H1 (cell line): ENCODE results near the gene TACSTD2. TPM values are rescaled to one million over a fixed set of nuclear protein-coding genes. Genes with fewer than 3 reads are reported as not detected.

ENCODE experiments used
- CTCF ChIA-PET: fragments of 300-600 bp; sonication (Branson Sonifier 250); formaldehyde crosslinking; loops from one replicate; lab custom pipeline; 2021; ENCODE audit not compliant: partially characterized antibody; lab: Charles Lee
- POLR2A ChIA-PET: fragments of 300-600 bp; sonication (Branson Sonifier 250); formaldehyde crosslinking; loops from one replicate; lab custom pipeline; 2021; ENCODE audit warnings: inconsistent platforms; ENCODE audit not compliant: partially characterized antibody; lab: Charles Lee
- DNase-seq, 2 experiments: peaks; one replicate each; pipeline versions ENCODE4 v3.0.0 to v3.0.0-alpha.2; 2010 to 2022; ENCODE audit warnings: low spot score in 2 of 2, low read depth in 1 of 2, mixed read lengths in 1 of 2
- FAIRE-seq: peaks from 2 replicates; lab custom pipeline; 2011; peaks lifted over from hg19 to GRCh38; lab: Jason Lieb, UNC
- H2AFZ ChIP-seq: 2 replicates; pipeline ENCODE4 v1.8.1; 2012; ENCODE audit warnings: low read length, inconsistent platforms
- H2AK5ac ChIP-seq: 2 replicates; pipeline ENCODE4 v1.6.1; 2013; ENCODE audit warnings: low read depth, low read length
- H2BK120ac ChIP-seq: replicated peaks from 2 replicates; pipeline ENCODE3; 2013; ENCODE audit warnings: low read depth, low read length, inconsistent platforms
- H2BK12ac ChIP-seq: 2 replicates; pipeline ENCODE4 v1.6.1; 2013; ENCODE audit warnings: low read depth, low read length
- H2BK15ac ChIP-seq: 2 replicates; pipeline ENCODE4 v1.6.1; 2013; ENCODE audit warnings: low read length
- H2BK20ac ChIP-seq: 2 replicates; pipeline ENCODE4 v1.6.1; 2013; ENCODE audit warnings: low read length
- H2BK5ac ChIP-seq: 2 replicates; pipeline ENCODE4 v1.6.1; 2013; ENCODE audit warnings: low read depth, low read length
- H3K14ac ChIP-seq: 2 replicates; pipeline ENCODE4 v1.6.1; 2013; ENCODE audit warnings: inconsistent platforms; ENCODE audit not compliant: insufficient read length
- H3K18ac ChIP-seq: 2 replicates; pipeline ENCODE4 v1.6.1; 2013; ENCODE audit warnings: low read length; ENCODE audit errors: extremely low read depth
- H3K23ac ChIP-seq: 2 replicates; pipeline ENCODE4 v1.6.1; 2013; ENCODE audit warnings: inconsistent platforms; ENCODE audit not compliant: insufficient read length
- H3K23me2 ChIP-seq: 2 replicates; pipeline ENCODE4 v1.6.1; 2013; ENCODE audit warnings: low read depth, low read length
- H3K27ac ChIP-seq: 2 replicates; pipeline ENCODE4 v1.6.1; 2011; ENCODE audit warnings: low read depth, low read length, inconsistent platforms
- H3K27me3 ChIP-seq, 4 experiments: replicated peaks in 1 of 4; 1 replicate in 1 of 4; 2 replicates in 3 of 4; pipeline versions ENCODE4 v1.6.1 to v1.8.1; 2011 to 2013; ENCODE audit warnings: low read length in 3 of 4, mild to moderate bottlenecking in 3 of 4, inconsistent platforms in 2 of 4, mixed read lengths in 2 of 4, moderate library complexity in 1 of 4; ENCODE audit not compliant: control insufficient read depth in 3 of 4, insufficient read depth in 3 of 4; ENCODE audit errors: extremely low read depth in 1 of 4
- H3K36me3 ChIP-seq, 4 experiments: 2 replicates each; pipeline versions ENCODE4 v1.6.1 to v1.8.1; 2011 to 2013; ENCODE audit warnings: mild to moderate bottlenecking in 4 of 4, low read length in 3 of 4, moderate library complexity in 2 of 4, control low read depth in 1 of 4, inconsistent platforms in 1 of 4; ENCODE audit not compliant: insufficient read depth in 4 of 4, control insufficient read depth in 2 of 4
- H3K4ac ChIP-seq: replicated peaks from 2 replicates; pipeline ENCODE3; 2013; ENCODE audit warnings: low read length, low read depth, mixed read lengths, inconsistent platforms; ENCODE audit not compliant: insufficient read length
- H3K4me1 ChIP-seq, 4 experiments: replicated peaks in 1 of 4; 1 replicate in 1 of 4; 2 replicates in 3 of 4; pipeline versions ENCODE4 v1.6.1 to v1.8.1; 2011 to 2013; ENCODE audit warnings: low read length in 3 of 4, inconsistent platforms in 2 of 4, mixed read lengths in 1 of 4; ENCODE audit not compliant: insufficient read depth in 4 of 4, control insufficient read depth in 3 of 4
- H3K4me2 ChIP-seq, 2 experiments: 2 replicates each; pipeline versions ENCODE4 v1.6.1 to v1.8.1; 2011 to 2013; ENCODE audit warnings: low read depth in 2 of 2, low read length in 2 of 2, control low read depth in 1 of 2, inconsistent platforms in 1 of 2, mild to moderate bottlenecking in 1 of 2; ENCODE audit not compliant: insufficient read depth in 1 of 2
- H3K4me3 ChIP-seq, 4 experiments: fragments of 200-600, 300-600 bp in 1 of 4; sonication (generic), shearing (Covaris generic), sonication (Bioruptor Twin) in 1 of 4; 2 replicates each; pipeline versions ENCODE4 v1.5.1 to v1.8.1; 2011 to 2016; ENCODE audit warnings: low read length in 4 of 4, low read depth in 3 of 4, control low read depth in 2 of 4, inconsistent platforms in 2 of 4, mild to moderate bottlenecking in 2 of 4, mixed read lengths in 1 of 4, moderate library complexity in 1 of 4; ENCODE audit not compliant: insufficient read depth in 2 of 4; ENCODE audit errors: extremely low read depth in 1 of 4
- H3K56ac ChIP-seq: replicated peaks from 2 replicates; pipeline ENCODE3; 2013; ENCODE audit warnings: low read depth, mild to moderate bottlenecking, mixed read lengths, low read length, inconsistent platforms; ENCODE audit not compliant: insufficient read length
- H3K79me1 ChIP-seq: 2 replicates; pipeline ENCODE4 v1.6.1; 2013; ENCODE audit warnings: low read depth, low read length, control low read depth
- H3K79me2 ChIP-seq, 2 experiments: 2 replicates each; pipeline versions ENCODE4 v1.6.1 to v1.8.1; 2012 to 2013; ENCODE audit warnings: low read length in 2 of 2, mild to moderate bottlenecking in 2 of 2, inconsistent platforms in 1 of 2; ENCODE audit not compliant: insufficient read depth in 2 of 2, control insufficient read depth in 1 of 2
- H3K9ac ChIP-seq, 4 experiments: replicated peaks in 1 of 4; 1 replicate in 1 of 4; 2 replicates in 3 of 4; pipeline versions ENCODE4 v1.6.1 to v1.8.1; 2011 to 2013; ENCODE audit warnings: low read depth in 3 of 4, low read length in 3 of 4, control low read depth in 2 of 4, mild to moderate bottlenecking in 2 of 4, moderate library complexity in 2 of 4, inconsistent platforms in 1 of 4; ENCODE audit errors: extremely low read depth in 1 of 4
- H3K9me3 ChIP-seq, 2 experiments: 2 replicates each; pipeline versions ENCODE4 v1.6.1 to v1.8.1; 2012 to 2013; ENCODE audit warnings: mild to moderate bottlenecking in 2 of 2, moderate library complexity in 2 of 2, control low read depth in 1 of 2, inconsistent platforms in 1 of 2, low read depth in 1 of 2, low read length in 1 of 2, mixed read lengths in 1 of 2; ENCODE audit not compliant: insufficient read depth in 2 of 2
- H4K20me1 ChIP-seq, 2 experiments: replicated peaks in 1 of 2; 2 replicates each; pipeline versions ENCODE3 to v1.8.1; 2011 to 2013; ENCODE audit warnings: inconsistent platforms in 2 of 2, low read length in 2 of 2, mild to moderate bottlenecking in 1 of 2; ENCODE audit not compliant: insufficient read depth in 2 of 2, control insufficient read depth in 1 of 2
- H4K5ac ChIP-seq: 2 replicates; pipeline ENCODE4 v1.6.1; 2013; ENCODE audit warnings: low read length, low read depth, mixed read lengths, inconsistent platforms; ENCODE audit not compliant: insufficient read length
- H4K8ac ChIP-seq: 2 replicates; pipeline ENCODE4 v1.8.0; 2013; ENCODE audit warnings: mild to moderate bottlenecking, moderate library complexity, low read length, inconsistent platforms; ENCODE audit not compliant: insufficient read depth; ENCODE audit errors: extremely low read depth
- H4K91ac ChIP-seq: replicated peaks from 2 replicates; pipeline ENCODE3; 2013; ENCODE audit warnings: low read length, mixed read lengths, inconsistent platforms; ENCODE audit not compliant: insufficient read length
- ASH2L ChIP-seq: fragments of 200-600, 300-600 bp; sonication (generic); IDR thresholded peaks from one replicate; pipeline ENCODE4 v1.7.1; 2017; ENCODE audit warnings: low read length
- CTBP2 ChIP-seq: IDR thresholded peaks from 2 replicates; pipeline ENCODE4 v1.7.0; 2011; ENCODE audit warnings: borderline replicate concordance, mild to moderate bottlenecking, moderate library complexity, mixed read lengths, low read length; ENCODE audit not compliant: insufficient read depth, insufficient read length
- JUND ChIP-seq: IDR thresholded peaks from 2 replicates; pipeline ENCODE4 v1.6.1; 2011; ENCODE audit warnings: mild to moderate bottlenecking, improper control_type of control experiment, low read length
- KDM5A ChIP-seq: fragments of 200-600 bp; IDR thresholded peaks from 2 replicates; pipeline ENCODE4 v1.7.1; 2012; ENCODE audit warnings: mild to moderate bottlenecking, low read length, inconsistent platforms, mixed read lengths
- TAF1 ChIP-seq: IDR thresholded peaks from 2 replicates; pipeline ENCODE4 v1.6.1; 2011; ENCODE audit warnings: mild to moderate bottlenecking, low read depth, low read length
- ZNF274 ChIP-seq: IDR thresholded peaks from 2 replicates; pipeline ENCODE4 v1.7.0; 2012; ENCODE audit warnings: low read length, borderline replicate concordance; ENCODE audit errors: extremely low read depth
- polyA plus RNA-seq, 7 experiments: library from polyadenylated mRNA; depleted of rRNA in 3 of 7; stranded (reverse) in 5 of 7; unstranded in 2 of 7; fragments of >200 nt in 5 of 7; fragments of 200-250 nt in 2 of 7; gene quantifications; 1 replicate in 5 of 7; 2 replicates in 1 of 7; 4 replicates in 1 of 7; pipeline versions ENCODE4 v1.2.1 to v1.2.3, GENCODE V29; 2011 to 2013; ENCODE audit warnings: missing spikeins in 2 of 7, mixed read lengths in 2 of 7
- total RNA-seq: library from RNA; stranded (reverse); fragmentation: NEBNext Ultra II Directional; extraction: Animal tissue kit (Norgen Biotek cat#: 25700); gene quantifications from 2 replicates; pipeline ENCODE4 v1.2.1, GENCODE V29; 2021

TACSTD2 gene
- total and polyA plus RNA-seq, 2 of the 8 experiments (the other 6 are each of a cell fraction or from before 2014, with no cell fraction given): 0.76 to 0.85 TPM

- no peak for FAIRE-seq
- no peaks in the 10 kb centered on the region for H3K36me3 ChIP-seq
- no peak overlapping the region for H4K5ac ChIP-seq
- ChIA-PET POLR2A (no interaction called here), CTCF (no interaction called here)
- DNase-seq: peak in 1 of 2 experiments; percentile 7
- no peak overlapping the region for H3K18ac ChIP-seq
- TF ChIP-seq JUND (no peak), ASH2L (no peak), TAF1 (no peak), ZNF274 (no peak), KDM5A (no peak), CTBP2 (no peak)
- peaks cover 0 to 3% (median 1%) of the 10 kb centered on the region in 4 experiments; a peak in 2 of 7 replicates for H3K27me3 ChIP-seq
- H3K4me1 ChIP-seq: peaks cover 0 to 11% (median 1%) of the 10 kb centered on the region in 4 experiments; a peak in 4 of 7 replicates
- H2AFZ ChIP-seq: no peak overlapping the region
- no peaks in the 10 kb centered on the region for H3K79me1 ChIP-seq
- H3K56ac ChIP-seq: no peak overlapping the region
- H3K4me2 ChIP-seq: no peak overlapping the region
- H2AK5ac ChIP-seq: no peak overlapping the region
- H3K14ac ChIP-seq: no peak overlapping the region
- H3K4ac ChIP-seq: no peak overlapping the region
- H4K91ac ChIP-seq: no peak overlapping the region
- H2BK120ac ChIP-seq: no peak overlapping the region
- no peak overlapping the region for H2BK20ac ChIP-seq
- no peaks in the 10 kb centered on the region for H3K23me2 ChIP-seq
- H4K8ac ChIP-seq: no peak overlapping the region
- H4K20me1 ChIP-seq: no peaks in the 10 kb centered on the region
- H2BK5ac ChIP-seq: no peak overlapping the region
- H3K23ac ChIP-seq: no peak overlapping the region
- H2BK15ac ChIP-seq: no peak overlapping the region
- no peak overlapping the region for H3K27ac ChIP-seq
- no peaks in the 10 kb centered on the region for H3K9me3 ChIP-seq
- H3K4me3 ChIP-seq: no peak overlapping the region
- H3K9ac ChIP-seq: no peak overlapping the region
- H3K79me2 ChIP-seq: no peaks in the 10 kb centered on the region
- no peak overlapping the region for H2BK12ac ChIP-seq
These were observed 7.0 kb downstream of the TACSTD2 start for GRCh38 chr1:58570094-58570493.
